ENCODE measurements around the gene UBQLN4.

UBQLN4 gene

DNA sequence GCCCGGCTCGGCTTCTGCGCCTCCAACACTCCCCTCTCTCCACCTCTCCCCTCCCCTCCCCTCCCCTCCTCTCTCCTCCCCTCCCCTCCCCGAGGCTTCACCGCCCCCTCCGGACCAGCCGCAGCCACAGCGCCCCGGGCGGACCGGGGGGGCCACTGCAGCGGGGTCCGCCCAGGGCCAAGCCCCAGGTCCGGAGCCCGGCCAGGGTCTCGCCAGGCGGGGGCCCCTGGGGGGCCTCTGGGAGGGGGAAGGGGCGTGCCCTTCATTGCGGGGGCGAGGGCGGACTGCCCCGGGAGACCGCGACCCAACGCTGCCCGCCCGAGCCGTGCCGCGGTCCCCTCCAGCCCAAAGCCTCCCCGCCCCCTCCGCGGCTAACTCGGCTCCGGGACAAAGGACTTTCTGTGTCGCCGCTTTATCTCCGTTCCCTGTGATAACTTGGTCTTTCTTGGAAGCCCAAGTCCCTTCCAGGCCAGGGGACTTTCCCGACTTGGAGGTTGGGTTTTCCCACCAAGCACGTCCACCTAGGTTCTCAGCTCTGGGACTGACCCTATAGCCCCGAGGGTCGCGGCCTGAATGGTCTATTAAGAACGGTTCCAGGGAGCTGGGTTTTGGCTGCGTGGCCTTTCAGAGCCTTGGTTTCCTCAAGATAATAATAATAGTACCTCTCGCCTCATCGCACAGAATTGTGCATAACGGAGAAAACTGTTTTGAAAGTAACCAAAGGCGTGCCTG is at the start of gene UBQLN4:
Gene UBQLN4 (minus strand): TSS at position 31 of the 732 bp plus-strand sequence. CDS start 97 bp downstream, outside the sequence.
- DNase-seq: peak; percentile 80

DNA sequence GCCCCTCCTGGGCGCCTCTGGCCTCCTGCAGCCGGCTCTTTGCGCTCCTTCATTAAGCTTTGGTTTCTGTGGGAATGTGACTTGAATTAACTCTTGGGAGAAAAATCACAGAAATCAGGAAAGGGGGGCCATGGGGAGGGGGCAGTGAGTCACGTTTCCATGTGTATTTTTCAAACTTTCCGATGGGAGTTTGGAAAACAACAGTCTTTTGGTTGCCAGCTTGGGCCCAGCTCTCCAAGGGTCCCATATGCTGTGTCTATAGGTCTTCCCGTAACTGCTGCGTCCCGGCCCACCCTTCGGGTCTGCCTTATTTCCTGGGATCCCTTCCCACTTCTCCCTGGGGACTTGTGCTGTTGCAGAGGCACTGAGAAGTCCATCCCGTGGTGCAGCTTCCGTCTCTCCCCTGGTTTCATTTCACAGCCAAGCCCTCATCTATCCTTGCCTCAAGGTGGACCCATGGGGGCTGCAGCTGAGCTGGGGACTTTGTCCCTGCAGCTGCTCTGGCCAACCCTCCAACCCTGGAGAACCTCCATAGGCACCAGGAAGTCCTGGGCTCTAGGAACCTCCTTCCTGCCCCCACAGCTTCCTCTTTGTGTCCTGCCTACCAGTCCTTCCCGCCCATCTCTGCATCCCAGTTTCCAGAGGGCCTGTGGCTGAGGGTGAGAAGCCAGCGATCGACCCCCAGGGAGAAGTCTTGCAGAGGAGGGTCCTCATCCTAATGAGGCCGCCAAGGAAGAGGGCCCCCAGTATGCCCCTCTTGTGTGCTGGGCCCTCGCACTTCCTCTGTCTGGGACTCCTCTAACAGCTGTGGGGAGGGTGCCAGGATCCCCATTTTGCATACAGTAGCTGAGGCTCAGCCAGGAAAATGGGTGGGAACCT is 49.3 kb upstream of the UBQLN4 start:
- no peak for DNase-seq

DNA sequence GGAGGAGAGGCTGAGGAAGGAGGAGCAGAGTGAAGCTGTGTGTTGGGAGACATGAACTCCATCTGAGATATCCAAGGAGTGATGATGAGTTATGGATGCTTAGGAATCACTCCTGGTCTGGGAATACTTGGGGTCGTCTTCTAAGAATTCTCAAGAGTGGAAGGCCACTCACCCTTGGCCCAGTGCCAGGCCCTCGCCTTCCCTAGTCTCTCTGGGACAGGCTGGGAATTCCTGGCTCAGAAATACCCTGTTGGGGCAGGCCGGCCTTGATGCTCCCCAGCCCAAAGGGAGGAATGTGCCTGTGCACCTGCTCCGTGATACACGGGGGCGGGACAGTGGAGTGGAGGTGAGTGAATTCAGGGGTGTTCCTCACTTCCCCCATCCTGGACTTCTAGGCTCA is 48.3 kb upstream of the UBQLN4 start:
- DNase-seq: no peak

DNA sequence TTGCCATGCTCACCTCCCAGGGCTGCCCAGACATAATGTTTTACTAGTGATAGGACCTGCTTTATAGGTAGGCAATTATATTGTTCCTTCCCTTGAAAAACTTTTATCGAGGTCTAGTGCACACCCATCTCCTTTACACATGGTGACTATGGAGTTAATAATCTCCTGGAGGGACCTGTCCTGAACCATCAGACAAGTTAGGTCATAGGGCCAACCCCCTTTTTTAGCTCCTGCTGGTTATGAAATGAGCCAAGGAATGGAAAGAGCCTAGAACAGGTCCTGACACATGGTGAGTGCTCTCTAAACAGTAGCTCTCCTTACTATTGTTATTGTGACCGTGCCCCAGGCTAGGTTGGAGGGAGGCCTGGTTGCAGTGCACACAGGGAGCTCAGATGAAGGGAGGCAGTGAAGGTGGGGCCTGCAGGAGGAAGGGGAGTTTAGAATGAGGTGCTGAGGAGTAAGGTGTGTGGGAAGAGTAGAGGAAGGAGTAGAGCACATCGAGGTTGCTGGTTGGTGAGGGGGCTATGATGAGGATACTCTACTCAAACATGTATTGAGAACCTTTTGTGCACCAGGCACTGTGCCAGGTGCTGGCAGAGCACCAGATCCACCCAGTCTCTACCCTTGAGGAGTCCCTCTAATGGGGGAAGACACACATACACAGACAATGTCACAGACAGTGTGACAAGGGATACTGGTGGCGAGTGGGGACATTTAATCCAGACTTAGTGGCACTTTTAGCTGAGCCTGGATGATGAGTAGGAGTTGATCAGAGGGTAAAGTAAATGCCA is 46.8 kb upstream of the UBQLN4 start:
- no peak for DNase-seq

DNA sequence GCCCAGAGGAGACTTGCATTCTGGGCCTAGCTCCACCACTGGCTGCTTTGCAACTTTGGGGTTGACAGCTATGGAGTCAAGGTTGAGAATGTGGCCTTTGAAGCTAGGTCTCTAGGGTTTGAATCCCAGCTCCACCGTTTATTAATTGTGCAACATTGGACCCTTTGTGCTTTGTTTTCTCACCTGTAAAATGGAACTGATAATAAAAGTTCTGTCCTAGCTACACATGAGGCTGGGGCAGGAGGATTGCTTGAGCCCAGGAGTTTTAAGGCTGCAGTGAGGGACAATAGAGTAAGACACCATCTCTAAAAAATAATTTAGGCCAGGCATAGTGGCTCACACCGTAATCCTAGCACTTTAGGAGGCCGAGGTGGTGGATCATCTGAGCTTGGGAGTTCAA is 45.7 kb upstream of the UBQLN4 start:
- no peak for DNase-seq

DNA sequence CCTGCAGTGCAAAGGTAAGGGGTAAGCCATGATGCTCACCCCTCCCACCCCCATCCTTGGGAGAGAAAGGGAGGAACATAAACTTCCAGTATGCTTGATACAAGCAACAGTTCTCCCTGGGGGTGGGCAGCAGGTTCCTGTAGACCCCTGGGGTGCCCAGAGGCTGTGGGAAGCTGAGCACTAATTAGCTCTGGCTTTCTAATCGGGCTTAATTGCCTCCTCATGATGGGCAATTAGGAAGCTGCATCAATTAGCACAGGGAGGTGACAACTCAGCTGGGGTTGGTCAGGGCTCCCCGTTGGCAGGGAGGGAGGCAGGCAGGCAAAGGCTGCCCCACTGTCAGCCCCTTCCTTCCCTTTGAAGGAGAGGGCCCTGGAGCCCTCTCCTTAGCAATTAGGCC is 45.2 kb upstream of the UBQLN4 start:
- DNase-seq: no peak

DNA sequence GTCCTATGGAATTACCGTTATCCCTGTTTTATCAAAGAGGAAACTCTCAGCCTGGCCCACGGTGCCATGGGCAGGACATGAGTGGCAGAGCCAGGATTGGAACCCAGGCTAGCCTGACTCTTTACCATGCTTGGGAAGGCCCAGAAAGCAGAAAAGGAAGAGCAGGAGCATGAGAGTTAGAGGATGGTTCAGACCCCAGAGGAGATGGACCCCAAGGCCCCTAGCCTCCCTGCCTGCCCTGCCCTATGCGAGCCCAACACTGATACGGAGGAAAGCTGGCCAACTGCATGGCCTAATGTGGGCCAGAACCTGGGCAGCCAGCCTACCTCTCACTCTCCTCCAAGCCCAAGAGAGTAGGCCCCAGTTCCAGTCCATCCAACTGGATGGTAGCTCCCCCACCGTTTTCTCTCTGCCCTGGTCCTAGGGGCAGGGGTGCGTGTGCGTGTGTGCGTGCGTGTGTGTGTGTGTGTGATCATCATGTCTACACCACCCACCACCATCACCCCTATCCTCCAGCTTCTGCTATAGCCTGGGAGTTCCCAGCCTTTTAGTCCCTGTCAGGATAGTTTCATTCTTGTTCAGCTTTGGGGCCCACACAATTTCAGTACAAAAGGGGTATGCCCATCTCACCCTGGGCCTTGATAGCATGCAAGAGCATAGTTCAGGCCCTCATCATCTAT is 44.0 kb upstream of the UBQLN4 start:
- DNase-seq: no peak

DNA sequence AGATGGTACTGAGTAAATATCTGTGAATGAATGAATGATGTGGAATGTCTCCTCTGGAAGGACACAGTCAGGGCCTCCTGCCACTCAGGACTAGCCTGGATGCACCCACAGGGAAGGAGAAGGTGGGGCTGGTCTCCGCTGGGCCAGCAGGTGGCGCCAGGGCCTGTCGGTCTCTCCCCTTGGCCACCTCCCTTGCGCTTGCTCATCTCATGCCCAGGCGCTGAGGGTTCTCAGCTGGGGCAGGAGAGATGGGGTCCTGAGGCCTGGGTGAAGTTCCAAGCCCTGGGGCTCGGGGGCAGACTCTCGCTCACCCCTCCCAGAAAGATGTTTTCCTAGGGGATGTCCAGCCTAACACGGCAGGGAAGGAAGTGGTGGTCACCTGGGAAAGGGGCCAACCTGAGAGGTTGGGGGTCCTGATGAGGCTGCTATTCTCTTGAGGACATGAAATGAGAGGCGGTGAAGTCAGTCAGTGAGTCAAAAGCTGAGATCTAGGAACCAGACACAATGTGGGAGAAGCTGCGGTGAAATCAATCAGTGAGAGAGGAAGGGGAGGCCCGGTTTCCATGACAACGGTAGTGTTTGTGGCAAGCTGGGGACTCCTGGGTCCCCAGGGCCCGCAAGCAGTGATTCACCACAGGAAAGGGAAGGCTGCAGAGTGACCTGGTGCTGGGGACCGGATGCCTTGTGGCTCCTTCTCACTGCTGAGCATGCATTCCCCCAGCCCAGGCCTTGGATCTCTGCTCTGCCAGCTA is 43.2 kb upstream of the UBQLN4 start:
- peak; percentile 84 for DNase-seq

DNA sequence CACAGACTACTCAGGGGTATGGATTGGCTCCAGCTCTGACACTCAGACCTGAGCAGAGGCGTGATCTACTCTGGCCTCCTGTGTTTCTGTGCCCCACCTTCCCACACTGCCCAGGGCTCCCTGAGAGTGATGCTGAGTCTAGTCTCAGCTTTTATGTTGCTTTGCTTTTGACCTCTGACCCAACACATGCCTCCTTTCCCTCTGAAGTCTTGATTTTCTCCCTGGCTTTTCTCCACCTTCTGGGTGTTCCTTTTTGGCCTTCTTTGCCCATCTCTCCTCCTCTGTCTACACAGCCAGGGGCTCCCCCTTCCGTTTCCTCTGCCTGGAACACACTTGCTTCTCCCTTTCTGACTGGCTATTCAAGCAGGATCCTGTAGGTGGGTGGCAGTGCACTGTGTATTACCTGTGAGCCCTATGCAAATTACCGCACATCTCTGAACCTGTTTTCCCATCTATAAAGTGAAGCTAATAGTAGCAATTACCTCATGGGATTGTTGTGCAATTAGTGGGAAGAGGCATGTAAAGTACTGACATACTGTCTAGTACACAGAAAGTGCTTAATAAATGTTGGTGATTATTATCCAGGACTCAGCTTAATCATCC is 42.4 kb upstream of the UBQLN4 start:
- no peak for DNase-seq

DNA sequence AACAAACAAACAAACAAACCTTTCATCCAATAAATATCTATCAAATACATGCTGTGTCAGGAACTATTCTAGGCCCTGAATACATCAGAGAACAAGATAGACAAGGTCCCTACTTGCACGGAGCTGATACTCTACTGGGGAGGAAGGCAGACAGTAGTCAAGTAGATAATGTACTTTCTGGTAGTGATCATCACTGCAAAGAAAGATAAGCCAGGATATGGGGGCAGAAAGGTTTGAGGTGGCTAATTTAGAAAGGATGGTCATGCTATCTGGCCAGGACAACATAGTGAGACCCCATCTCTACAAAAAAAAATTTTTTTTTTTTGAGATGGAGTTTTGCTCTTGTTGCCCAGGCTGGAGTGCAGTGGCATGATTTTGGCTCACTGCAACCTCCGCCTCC is 38.0 kb upstream of the UBQLN4 start:
- DNase-seq: no peak

DNA sequence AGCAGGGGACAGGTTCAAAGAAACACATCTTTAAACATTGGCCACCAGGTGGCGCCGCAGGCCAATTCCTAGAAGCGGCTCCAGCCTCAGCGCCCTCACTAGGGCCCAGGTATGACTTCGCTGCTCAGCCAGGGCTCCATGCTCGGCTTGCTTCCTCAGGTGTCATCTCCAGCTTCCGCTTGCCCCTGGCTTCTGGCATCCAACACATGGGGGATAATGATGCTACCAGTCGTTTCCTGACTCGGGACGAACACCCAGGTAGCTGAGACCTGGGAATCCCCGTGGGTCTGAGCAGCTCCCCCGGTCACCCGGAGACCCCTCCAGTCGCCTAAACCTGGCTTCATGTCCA is 37.2 kb upstream of the UBQLN4 start:
- peak; percentile 65 for DNase-seq

DNA sequence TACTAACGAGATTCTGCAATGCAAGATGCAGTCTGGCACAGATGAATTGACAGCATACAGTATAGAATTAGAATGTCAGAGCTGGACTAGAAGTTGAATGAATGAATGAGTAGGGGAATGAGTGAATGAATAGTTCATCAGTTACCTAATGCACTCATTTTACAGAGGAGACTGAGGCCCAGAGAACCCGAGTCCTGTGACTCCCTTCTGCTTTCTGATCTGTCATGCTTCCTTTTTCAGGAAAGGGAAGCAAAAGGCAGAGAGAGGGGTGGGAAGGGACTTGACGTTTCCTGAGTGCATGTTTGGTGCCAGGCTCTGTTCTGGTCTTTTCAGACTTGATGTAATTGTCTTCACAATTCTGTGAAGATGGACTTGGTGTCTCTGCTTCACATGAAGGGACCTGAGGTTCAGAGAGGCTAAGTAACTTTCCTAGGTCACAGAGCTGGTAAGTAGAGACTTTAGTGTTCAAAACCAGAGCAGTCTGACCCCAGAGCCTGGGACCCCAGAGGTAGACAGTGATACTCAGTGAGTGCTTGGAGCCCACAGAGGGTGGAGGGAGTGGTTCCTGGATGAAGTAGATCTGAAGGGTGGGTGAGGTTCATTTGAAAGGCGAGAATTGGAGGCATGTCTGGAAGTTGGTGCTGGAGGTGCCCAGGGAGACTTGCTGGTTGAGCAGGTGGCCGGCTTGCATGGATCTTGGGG is 36.7 kb upstream of the UBQLN4 start:
- no peak for DNase-seq

DNA sequence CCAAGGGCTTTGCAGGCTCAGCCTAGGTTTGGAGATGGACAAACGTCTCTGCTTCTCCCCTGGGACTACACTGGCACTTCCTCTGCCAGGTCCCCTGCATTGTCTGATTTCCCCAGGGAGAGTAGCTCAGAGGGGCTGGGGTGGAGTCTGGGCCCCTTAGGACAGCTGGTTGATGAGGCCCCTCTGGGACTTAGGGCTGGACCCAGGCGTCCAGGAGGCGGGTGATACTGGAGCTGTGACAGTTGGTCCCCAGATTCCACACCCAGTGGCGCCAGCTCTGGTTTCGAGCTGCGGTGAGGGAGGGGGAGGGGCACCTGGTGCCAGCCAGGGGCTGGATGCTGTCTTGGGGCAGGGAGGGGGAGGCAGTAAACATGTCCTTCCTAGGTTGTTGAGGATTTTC is 36.1 kb upstream of the UBQLN4 start:
- no peak for DNase-seq

DNA sequence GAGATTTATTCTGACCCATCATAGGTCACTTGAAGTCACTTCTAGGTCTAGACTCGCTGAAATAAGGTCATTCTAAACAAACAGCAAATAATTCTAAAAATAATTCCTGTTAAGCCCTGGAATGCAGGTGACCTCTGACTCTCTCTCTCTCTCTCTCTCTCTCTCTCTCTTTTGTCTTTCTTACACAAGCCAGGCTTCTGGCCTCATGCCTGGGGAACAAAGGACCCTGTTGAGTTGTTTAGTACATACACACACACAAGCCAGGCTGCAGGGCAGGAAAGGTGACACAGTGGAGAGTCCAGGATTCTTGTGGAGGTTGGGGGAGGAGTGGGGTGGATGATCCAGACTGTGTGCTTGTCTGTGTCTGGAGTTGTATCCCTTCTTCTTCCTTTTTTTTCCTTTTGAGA is 32.7 kb upstream of the UBQLN4 start:
- no peak for DNase-seq

DNA sequence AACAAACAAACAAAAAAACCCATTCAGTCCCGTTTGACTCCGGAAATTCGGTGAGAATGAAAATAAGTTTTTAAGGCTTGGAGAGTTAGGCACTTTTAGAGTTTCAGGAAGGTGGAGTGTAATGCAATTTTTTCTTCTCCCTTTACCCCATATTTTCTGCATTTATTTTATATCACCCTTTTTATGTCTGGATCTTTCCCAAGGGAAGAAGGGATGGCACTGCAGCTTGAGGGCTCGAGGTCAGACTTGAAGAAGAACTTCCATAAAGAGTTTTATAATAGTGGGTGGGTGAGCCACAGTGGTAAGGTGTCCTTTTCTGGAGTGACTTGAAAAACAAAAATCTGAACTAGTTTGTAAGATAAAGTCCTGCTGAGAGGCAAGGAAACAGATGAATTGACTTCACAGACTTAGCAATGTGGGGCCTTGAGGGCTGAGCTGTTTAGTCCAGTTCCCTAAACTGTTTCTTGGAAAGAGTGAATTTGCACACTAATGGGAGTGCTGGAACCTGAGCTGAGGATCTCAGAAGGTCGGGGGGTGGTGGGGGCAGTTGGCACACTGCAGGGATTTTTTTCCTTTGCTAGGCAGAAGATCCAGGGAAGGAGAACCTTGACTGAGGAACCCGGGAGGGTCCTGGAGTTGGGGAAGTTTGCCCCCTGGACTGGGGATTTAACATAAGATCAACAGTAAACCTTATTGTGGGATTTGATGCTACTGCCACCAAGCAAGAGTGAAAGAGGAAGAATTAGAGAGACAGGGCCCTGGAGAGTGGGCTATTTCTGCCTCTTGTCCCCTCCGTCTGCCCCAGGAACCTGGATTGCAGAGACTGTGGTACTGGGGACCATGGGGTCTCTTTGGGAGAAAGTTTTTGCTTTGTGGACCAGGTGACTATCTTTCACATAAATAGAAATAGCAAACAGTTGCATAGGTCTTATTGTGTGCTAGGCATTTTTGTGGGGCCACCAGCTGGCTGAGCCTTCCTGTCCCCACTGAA is 30.5 kb upstream of the UBQLN4 start:
- DNase-seq: no peak

DNA sequence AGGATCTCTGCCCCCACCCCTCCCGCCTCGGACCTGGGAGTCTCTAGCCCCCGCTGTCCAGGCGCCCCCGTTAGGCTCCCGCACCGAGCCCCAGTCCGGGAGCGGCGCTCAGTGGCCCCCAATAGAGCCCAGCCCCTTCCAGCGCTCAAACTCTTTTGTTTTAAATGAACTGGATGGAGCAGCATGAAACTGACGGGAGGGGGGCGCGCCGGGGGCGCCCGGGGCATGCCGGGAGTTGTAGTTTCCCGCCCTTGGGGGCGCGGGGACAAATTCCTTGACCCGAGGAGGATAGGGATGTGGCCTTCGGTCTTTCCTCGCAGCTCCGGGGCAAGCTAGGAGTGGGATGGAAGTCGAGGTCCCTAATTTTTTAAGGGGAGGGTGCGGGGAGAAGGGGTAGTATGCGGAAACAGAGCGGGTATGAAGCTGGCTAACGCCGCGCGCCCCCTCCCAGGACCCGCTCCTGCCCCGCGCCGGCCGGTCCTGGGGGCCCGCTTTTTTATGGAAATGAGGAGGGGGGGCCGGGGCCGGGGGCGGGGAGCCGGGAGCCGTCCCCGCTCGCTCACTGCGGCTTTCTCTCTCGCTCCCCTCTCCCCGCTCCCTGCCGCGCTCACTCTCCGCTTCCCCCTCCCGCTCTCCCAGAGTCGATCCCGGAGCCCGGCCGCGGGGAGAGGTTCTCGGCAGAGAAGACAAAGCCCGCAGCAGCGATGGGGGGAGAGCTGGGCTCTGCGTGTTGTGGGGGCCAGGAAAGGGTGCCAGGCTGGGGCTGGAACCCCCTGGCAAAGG is 28.9 kb upstream of the UBQLN4 start, which contains the start of gene MEX3A:
Gene MEX3A (minus strand): TSS at position 157 of the 783 bp plus-strand sequence. CDS start 467 bp downstream, outside the sequence.
- DNase-seq: no peak

DNA sequence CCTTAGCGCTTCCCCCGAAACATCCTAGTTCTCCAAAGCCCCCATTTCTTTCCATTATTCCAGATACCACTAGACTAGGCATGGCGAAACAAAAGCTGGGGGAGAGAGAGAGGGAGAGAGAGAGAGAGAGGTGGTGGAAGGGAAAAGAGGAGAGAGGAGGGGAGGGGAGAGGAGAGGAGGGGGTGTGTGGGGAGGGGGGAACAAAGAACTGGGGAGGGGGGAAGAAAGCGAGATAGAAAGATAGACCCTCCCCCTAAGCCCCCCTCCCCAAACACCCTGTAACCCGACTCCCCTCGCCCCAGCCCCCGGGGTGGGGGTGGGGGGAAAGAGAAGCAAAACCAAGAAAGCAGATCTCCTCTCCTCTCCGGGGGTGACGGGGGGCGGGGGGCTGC is 28.3 kb upstream of the UBQLN4 start:
- DNase-seq: no peak

DNA sequence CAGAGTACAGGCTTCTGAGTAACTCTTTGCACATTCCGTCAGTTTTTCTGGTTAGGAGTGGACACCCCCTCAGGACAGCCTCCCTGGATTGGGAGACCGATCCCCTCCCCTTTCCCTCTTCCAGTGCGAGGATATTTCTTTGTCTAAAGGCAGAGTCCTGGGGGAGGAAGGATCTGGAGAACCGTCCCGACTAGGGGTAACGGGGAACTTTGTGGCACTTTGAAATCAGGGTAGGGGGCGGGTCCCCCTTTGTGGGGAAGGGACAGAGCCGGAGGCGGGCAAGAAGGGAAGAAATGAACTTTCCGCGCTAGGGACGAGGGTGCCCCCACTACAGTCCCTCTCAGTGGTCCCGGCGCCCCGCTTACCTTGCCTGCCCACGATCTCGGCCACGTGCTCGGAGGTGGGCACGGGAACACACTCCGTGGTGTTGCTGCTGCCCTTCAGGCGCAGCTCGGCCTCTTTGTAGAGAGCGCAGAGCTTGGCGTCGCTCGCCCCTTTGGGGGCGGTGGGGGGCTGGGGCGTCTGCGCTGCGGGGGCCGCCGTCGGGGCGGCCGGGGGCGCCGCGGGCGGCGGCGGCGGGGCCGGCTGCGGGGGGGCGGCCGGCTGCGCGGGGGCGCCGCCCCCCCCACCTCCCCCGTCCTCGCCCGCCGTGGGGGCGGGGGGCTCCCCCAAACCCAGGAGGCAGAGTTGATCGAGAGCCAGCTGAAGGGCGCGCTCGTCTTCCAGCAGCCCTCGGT is 27.8 kb upstream of the UBQLN4 start:
- no peak for DNase-seq

Measured in amniotic stem cell (primary cell).